HG03135 (cell line): Measurements from ENCODE around the gene TMEM61.
"Not testable (repeated sequence)": the region's sequence is repeated elsewhere in the genome, so short reads cannot be mapped to it uniquely, and the experiment has no call there.

Experiments
- ATAC-seq: cut with Tn5 transposase; IDR thresholded peaks from one replicate; pipeline ENCODE4 v1.9.1; 2021; ENCODE audit warnings: mild to moderate bottlenecking, moderate library complexity; ENCODE audit not compliant: unreplicated experiment

The TMEM61 gene

DNA sequence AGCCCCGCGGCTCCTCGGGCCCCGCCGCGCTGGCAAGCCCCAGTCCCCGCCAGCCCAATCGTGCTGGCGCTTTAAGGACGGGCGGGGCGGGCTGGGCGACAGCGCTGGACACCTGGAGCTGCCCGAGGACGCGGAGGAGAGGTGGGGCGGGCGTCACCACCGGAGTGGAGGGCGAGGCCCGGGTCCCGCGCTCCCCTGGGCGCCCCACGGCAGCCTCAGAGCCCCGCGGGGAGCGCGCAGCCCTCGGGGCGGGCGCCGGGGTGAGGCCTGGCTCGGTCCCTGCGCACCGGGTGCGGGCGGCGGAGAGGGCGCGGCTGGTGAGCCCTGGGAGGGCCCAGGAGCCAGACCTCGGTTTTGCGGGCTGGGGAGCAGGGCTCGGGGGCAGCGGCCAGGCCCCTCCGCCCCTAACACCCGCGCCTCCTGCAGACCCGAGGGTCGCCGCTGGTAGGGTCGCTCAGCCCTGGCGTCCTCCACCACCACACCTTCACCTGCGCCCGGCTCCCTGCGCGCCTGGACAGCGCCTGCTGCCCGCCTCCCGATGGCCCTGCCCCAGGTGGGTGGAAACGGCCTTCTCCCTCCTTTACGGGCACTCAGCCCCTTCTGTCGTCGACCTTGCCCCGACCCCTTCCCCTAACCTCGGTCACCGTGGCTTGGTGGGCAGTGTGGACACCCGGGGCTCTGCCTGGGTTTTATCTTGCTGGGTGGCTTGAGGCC is at the start of gene TMEM61:
TMEM61 (plus strand) TSS at position 101 of the 714 bp plus-strand sequence; CDS start at position 539, 438 bp downstream.
- ATAC-seq = no peak

DNA sequence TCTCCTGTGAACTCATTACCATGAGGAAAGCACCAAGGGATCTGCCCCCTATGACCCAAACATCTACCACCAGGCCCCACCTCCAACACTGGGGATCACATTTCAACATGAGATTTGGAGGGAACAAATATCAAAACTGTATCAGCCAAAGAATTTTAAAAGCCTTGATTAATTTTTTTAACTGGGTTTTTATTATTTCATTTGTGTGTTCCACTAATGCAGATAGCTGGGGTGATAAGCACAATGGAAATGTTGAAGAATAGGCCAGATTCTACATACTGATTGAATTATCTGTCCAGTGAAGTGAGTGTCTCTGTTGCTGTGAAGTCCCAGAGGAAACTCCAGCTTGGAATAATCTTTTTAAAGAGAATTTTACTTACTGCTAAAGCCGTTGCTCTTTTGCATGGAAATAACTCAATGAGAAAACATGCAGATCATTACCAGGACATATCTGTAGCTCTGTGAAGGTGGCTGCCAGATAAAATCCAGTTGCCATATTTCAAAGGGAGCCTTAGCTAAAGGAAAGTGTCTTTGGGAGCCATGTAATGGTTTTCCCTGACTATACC is 49.1 kb upstream of the TMEM61 start:
- no peak for ATAC-seq

DNA sequence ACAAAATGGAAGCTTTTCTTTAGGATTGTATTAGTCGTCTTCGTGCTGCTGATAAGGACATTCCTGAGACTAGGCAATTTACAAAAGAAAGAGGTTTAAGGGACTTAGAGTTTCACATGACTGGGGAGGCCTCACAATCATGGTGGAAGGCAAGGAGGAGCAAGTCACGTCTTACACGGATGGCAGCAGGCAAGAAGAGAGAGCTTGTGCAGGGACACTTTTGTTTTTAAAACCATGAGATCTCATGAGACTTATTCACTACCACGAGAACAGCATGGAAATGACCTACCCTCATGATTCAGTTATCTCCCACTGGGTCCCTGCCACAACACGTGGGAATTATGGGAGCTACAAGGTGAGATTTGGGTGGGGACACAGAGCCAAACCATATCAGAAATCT is 46.3 kb upstream of the TMEM61 start:
- ATAC-seq = not testable (repeated sequence)

DNA sequence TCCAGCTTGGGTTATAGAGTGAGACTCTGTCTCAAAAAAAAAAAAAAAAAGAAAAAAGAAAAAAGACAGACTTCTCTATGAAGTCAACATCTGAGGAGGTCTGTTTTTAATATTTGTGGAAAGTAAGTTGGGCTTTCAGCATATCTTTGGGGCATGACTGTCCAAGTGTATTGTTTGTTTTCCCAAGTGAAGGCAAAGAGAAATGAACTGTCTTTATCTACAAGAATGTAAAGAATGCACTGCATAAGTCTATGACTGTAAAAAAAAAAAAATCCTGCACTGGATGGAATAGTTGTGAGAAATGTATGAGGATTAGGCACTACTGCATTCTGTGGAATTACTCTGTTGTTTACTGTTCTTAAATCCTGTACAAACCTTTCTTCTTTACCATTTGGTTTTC is 45.6 kb upstream of the TMEM61 start:
- no peak for ATAC-seq

DNA sequence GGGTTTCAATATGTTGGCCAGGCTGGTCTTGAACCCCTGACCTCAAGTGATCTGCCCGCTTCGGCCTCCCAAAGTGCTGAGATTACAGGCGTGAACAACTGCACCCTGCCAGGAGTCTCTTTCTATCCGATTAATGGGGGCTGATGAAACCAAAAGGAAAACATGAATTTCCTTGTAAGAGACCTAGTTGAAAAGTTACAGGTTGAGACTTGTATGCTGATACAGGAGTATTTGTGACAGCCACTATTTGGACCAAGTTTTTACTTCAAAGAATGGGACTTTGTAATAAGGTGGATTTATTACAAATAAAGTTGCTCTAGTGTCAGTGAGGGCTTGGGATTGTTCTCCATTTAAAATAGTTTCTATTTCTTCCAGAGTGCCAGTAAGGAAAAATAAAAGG is 43.6 kb upstream of the TMEM61 start:
- no peak for ATAC-seq

DNA sequence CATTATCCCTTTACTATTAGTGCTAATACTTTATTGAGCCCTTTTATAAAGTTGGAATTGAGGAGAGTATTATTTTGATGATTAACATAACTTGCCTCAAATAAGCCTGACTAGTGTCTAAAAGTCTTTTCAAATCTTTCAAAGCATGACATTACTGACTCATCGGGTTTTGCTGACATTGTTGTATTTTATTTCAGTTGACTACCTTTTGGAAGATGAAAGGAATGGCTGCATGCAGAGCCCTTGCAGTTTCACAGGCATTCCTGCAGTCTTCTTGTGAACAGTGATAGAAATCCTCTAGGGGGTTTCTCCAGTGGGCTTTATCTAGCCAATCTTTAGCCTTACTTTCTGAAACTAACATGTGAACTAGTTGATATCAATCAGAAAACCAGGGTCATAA is 43.0 kb upstream of the TMEM61 start:
- no peak for ATAC-seq

DNA sequence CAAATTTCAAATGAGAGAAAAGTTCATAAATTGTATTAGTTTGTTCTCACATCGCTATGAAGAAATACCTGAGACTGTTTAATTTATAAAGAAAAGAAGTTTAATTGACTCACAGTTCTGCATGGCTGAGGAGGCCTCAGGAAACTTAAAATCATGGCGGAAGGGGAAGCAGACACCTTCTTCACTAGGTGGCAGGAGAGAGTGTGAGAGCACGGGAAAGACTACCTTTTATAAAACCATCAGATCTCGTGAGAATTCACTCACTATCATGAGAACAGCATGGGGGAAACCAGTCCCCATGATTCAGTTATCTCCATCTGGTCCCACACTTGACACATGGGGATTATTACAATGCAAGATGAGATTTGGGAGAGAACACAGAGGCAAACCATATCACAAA is 41.5 kb upstream of the TMEM61 start:
- ATAC-seq = not testable (repeated sequence)

DNA sequence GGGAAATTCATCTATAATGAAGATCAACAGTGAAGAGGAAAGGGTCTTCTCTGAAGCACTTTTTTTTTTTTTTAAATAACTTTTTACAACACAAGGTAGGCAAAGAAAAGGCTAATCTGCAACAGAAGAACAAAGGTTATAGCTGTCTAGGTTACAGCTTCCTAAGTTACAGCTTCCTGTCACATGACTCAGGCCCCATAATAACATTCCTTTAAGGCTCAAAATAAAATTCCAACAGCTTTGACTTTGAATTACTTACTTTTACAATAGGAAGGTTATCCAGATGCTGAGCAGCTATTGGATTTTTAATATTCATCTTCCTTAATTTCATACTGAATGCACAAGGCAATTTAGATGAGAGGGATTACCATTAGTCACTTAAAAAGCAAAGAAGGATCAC is 40.4 kb upstream of the TMEM61 start:
- no peak for ATAC-seq

DNA sequence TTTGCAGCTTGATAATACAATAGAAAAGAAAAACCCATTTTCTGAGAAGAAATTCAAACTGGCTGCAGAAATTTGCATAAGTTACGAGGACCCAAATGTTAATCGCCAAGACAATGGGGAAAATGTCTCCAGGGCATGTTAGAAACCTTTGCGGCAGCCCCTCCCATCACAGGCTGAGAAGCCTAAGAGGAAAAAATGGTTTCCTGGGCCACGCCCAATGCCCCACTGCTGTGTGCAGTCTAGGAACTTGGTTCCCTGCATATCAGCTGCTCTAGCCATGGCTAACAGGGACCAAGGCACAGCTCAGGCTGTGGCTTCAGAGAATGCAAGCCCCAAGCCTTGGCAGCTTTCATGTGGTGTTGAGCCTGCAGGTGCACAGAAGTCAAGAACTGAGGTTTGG is 37.5 kb upstream of the TMEM61 start:
- no peak for ATAC-seq

DNA sequence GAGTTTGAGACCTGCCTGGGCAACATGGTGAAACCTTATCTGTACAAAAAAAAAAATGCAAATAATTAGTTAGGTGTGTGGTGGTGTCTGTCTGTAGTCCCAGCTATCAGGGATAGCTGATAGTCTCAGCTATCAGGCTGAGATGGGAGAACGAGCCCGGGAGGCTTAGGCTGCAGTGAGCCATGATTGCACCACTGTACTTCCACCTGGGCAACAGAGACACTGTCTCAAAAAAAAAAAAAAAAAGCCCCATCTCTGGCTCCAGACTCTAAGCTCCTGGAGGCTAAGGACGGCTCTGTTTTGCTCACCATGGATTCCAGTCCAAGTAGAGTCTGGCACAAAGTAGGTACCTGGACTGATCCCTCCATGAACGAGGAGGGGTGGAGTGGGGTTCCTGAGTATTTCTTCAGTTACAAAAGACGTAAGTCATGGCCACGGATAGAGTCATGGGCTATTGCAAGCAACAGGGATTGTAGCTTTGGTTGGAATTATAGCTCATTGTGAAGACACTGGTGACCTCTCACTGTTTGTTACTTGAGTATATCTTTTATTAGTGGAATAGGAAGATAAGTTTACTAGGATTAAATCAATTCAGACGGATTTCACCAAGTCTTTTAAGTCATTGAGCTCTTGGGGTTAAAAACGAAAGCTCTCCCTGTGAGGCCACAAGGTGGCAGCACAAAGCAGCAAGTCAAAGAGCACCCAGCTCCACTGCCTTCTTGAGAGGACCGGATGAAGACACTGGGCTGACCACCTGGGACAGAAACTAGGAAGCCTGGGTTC is 35.6 kb upstream of the TMEM61 start:
- ATAC-seq = no peak

DNA sequence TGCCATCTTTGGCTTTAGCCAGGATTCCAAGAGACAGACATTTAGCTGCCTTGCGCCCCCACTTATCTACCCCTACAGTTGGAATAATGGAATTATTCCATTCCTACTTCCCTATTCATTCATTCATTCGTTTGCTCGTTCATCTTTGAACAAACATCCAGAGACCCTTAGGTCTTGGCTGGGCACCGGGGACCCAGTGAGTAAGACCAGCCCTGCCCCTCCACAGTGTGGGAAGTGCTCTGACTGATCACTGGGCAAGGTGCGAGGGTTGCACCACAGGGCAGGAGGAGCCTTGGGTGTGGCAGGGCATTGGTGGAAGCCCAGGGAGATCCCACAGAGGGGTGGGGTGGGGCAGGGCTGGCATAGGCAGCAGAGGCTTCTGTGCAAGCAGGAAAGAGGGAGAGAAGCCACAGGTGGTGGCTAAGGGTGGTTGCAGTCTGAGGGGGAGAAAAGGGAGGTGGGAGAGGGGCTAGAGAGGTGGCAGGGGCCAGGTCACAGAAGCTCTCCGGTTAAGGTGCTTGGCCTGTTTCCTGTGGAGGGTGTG is 35.0 kb upstream of the TMEM61 start:
- ATAC-seq = no peak

DNA sequence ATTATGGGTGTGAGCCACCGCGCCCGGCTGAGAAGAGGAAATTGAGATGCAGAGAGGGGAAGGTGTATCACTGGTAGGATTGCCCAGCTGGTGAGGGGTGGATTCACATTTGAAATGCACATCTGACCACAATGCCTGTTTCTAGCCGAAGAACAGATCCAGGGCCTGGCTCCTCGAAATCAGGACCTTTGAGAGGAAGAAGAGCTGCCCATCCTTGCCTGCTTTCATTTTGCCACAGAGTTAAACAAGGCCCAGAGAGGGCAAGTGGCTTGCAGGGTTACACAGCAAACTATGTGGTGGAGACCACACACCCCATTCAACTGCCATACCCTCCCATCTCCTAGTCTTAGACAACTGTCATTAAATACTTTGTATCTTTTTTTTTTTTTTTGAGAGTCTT is 32.9 kb upstream of the TMEM61 start:
- ATAC-seq = no peak

DNA sequence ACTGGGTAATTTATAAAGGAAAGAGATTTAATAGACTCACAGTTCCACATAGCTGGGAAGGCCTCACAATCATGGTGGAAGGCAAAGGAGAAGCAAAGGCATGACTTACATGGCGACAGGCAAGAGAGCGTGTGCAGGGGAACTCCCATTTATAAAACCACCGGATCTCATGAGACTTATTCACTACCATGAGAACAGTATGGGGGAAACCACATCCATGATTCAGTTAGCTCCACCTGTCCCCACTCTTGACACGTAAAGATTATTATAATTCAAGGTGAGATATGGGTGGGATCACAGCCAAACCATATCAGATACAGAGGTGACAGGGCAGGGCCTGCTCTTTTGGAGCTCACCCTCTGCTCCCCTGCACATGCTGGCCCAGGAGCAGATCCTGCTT is 31.4 kb upstream of the TMEM61 start:
- no peak for ATAC-seq

DNA sequence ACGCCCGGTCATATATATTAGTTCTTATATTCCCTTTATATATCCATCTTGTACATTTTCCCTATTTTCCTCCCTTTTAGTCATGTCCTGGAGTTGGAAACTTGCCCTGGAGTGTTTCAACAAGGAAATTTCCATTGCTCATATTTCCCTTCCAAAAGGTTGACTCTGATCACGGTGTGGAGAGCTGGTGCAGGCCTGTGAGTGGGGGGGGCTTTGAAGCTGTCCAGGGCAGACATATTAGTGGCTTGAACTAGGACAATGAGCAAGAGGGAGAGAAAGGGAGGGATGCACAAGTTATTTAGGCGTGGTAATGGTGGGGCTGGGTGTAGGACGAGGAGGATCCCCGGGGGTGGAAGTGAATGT is 30.4 kb upstream of the TMEM61 start:
- ATAC-seq = no peak

DNA sequence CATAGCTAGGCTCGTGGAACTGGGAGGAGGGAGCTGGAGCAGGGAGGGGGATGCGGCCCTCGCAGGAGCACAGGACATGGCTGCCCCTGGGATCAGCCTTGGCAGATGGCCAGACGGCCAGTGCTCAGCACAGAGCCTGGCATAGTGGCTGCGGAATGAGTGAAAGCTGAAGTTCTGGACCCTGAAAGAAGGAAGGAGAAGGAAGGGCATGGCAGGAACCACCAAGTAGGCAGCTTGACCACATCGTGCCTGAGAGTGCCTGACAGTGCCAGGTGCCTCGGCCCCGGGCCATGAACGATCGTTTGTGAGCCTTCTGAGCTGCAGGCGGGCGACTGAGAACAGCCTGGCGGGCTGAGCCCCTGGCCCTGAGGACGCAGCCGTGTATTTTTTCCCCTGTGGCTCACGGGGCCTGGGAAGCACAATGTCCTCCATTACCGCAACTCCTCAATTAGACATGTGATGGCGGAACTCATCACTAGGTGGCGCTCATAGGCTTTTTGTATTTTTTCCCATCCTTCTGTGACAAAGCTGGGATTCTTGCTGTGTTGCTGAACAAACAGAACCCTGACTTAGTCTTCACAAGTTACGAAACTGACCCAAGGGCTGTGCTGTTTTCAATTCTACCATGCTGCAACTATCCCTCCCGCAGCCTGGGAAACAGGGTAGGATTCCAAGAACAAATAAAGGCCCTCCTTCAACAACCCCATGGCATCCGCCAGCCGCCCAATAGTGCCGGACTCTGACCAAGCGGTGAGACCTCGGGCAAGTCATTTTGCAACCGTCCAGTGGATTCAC is 29.9 kb upstream of the TMEM61 start:
- no peak for ATAC-seq

DNA sequence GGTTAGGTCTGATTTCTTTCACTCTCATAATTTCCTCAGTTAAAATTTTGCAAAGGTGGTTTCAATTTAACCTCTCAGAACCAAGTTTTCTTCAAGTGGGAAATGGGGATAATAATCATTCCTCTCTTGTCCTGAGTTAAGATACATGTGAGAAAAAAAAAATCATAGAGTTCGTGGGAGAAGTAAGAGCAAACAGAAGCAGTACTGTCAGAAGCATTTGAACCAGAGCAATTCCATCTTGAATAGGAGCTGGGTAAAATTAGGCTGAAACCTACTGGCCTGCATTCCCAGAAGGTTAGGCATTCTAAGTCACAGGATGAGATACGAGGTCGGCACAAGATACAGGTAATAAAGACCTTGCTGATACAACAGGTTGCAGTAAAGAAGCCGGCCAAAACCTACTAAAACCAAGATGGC is 28.6 kb upstream of the TMEM61 start:
- ATAC-seq = no peak

DNA sequence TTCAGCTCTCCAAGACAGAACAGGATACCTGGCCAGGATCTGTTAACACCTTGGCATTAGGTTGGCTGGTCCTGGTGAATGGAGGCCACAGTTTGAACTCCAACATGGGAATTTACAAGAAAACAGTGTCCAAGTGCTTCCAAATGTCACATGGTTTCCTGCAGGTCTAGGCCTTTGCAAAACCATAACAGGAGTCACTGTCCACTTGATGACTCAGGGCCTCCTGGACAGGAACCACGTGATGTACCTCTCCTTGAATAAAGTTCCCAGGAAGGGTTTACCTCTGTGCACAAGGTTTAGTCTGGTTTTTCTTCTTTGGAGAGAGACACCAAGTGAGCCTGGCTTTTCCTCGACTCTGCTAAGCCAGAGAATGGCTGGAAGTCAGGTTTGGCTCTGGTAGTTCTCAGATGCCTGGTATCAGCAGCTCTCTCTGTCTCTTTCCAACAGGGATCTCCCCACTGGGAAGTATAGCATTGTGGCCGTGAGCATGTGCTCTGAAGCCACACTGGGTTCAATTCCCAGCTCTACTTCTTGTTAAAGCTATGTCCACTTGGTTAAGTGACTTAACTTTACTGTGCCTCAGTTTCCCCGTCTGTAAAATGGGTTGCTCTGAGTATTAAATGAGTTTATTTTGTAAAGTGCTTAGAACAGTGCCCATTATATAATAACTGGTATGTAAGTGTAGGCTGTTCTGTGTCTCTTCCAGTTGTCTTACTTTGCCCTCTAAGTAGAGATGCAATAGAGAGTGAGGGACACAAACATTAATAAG is 27.3 kb upstream of the TMEM61 start:
- ATAC-seq = no peak

DNA sequence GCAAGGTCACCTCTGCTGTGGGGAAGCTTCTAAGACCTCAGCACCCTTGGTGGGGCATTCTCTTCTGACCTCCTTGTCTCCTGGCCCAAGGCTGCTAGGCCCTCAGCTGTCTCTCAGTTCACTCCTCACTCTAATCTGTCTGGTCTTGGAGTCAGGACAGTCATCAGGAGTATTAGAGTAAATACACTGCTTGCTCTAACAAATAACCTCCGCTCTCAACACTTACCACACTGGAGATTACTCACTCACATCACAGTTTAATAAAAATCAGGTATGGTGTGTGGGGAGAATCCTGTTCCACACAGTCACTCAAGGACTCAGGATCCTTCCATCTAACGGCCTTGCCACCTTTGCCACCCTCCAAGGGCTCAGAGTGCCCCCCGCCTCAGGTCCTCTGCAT is 26.6 kb upstream of the TMEM61 start:
- no peak for ATAC-seq

DNA sequence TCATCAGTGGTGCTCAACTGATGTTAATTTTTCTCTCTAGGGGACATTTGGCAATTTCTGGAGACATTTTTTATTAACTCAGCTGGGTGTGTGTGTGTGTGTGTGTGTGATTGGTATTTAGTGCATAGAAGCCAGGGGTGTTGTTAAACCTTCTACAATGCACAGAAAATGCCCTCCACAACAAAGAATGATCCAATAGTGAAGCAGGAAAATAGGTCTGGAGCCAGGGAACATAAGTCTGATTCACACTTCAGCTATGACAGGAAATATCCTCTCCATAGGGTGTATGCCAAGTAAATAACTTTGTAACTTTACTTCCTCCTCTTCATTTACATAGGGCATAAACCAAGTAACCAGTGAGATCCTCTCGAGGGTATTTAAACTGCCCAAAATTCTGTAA is 25.1 kb upstream of the TMEM61 start:
- no peak for ATAC-seq

DNA sequence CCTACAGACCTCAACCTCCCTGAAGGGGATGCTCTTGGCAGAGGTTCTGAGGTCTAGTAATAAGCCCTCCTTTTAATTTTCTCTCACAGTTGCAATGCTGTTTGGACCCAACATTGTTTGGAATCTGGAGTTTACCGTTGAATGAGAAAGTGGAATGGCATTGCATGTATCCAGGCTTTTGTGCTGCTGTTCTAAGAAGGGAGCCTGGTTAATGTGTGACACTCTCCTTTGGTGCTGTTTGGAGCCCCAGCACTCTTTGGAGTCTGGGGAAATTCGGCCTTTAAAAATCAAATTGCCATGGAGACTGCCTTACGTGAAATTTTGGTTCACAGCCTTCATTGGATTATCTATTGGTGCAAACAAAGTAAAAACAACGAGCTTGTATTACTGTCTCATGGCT is 23.7 kb upstream of the TMEM61 start:
- no peak for ATAC-seq
